SK-N-SH treated with all-trans-retinoic acid at 6 μM for 48 hours (cell line): ENCODE data around the gene MDM4.

Experiments used
- ARNTL ChIP-seq: fragments of 450-650 bp; formaldehyde crosslinking; IDR thresholded peaks from 2 replicates; pipeline ENCODE4 v1.5.0; 2020; ENCODE audit warnings: low read depth, mild to moderate bottlenecking, moderate library complexity, borderline replicate concordance
- CREB5 ChIP-seq: fragments of 250-450 bp; sonication (Bioruptor Pico); IDR thresholded peaks from 2 replicates; pipeline ENCODE4 v1.5.1; 2020; ENCODE audit warnings: low read depth, mild to moderate bottlenecking, moderate library complexity
- RARB ChIP-seq: fragments of 250-450 bp; sonication (Bioruptor Pico); IDR thresholded peaks from 2 replicates; pipeline ENCODE4 v1.8.0; 2021; ENCODE audit warnings: mild to moderate bottlenecking, moderate library complexity
- ZC3H10 ChIP-seq: fragments of 250-450 bp; sonication (Bioruptor Pico); IDR thresholded peaks from 2 replicates; pipeline ENCODE4 v1.5.1; 2021; ENCODE audit warnings: mild to moderate bottlenecking, moderate library complexity
- ZNF70 ChIP-seq: fragments of 450-650 bp; formaldehyde crosslinking; IDR thresholded peaks from 2 replicates; pipeline ENCODE4 v1.5.0; 2020; ENCODE audit warnings: mild to moderate bottlenecking, moderate library complexity

- TF ChIP-seq RARB (CRISPR knock-in tag) (no peak), ZC3H10 (CRISPR knock-in tag) (no peak), CREB5 (CRISPR knock-in tag) (no peak), ZNF70 (CRISPR knock-in tag) (no peak), ARNTL (CRISPR knock-in tag) (no peak)
Measured at GRCh38 chr1:204529371-204529895, 13.2 kb downstream of the MDM4 start.
